Measurements from ENCODE around the gene HS3ST6. TPM values are rescaled to one million over a fixed set of nuclear protein-coding genes. Genes with fewer than 3 reads are reported as not detected.

Gene HS3ST6
- total and polyA plus RNA-seq, 2 experiments from 2014 or later: 0.41 TPM; not detected in 1

GRCh38 chr16:1926271-1926670, 8.1 kb upstream of the HS3ST6 start:
- Histone ChIP-seq H3K9me3 (ENCODE audit: low read depth) (no peaks in the 10 kb centered on the region), H3K4me1 (ENCODE audit: insufficient read depth) (peaks cover 15% of the 10 kb centered on the region), H3K4me2 (no peak overlapping the region), H3K4me3 (no peak overlapping the region), H3K27me3 (peaks cover 7% of the 10 kb centered on the region), H2AFZ (no peak overlapping the region), H3K79me2 (no peaks in the 10 kb centered on the region), H3K27ac (no peak overlapping the region), H3K9me2 (replicated peaks; ENCODE audit: insufficient read depth) (no peaks in the 10 kb centered on the region), H4K20me1 (ENCODE audit: insufficient read depth, poor library complexity, severe bottlenecking) (no peaks in the 10 kb centered on the region), H3K36me3 (replicated peaks; ENCODE audit: insufficient read depth, low read depth) (no peaks in the 10 kb centered on the region)
- 54% methylated on average over 9 of the region's 11 CpGs for WGBS (ENCODE audit: low lambda C conversion rate, missing lambda C conversion rate)
- TF ChIP-seq EZH2 (IDR thresholded peaks at IDR 0.05; ENCODE audit: borderline replicate concordance) (no peak), EZH2phosphoT487 (IDR thresholded peaks at IDR 0.05; ENCODE audit: low read depth, severe bottlenecking, unreplicated experiment) (no peak), CTCF (IDR thresholded peaks at IDR 0.05; ENCODE audit: poor library complexity) (no peak)
- no peak for DNase-seq (ENCODE audit: low spot score)

- no peaks in the 10 kb centered on the region for H3K9me2 ChIP-seq (replicated peaks; ENCODE audit: insufficient read depth)
- no peak overlapping the region for H3K4me3 ChIP-seq
- no peaks in the 10 kb centered on the region for H4K20me1 ChIP-seq (ENCODE audit: insufficient read depth, poor library complexity, severe bottlenecking)
- peaks cover 15% of the 10 kb centered on the region for H3K4me1 ChIP-seq (ENCODE audit: insufficient read depth)
- H2AFZ ChIP-seq: no peak overlapping the region
- peaks cover 26% of the 10 kb centered on the region for H3K27me3 ChIP-seq
- H3K27ac ChIP-seq: no peak overlapping the region
- H3K9me3 ChIP-seq (ENCODE audit: low read depth): no peaks in the 10 kb centered on the region
- no peaks in the 10 kb centered on the region for H3K36me3 ChIP-seq (replicated peaks; ENCODE audit: insufficient read depth, low read depth)
- peak overlapping the region; percentile 50 for H3K4me2 ChIP-seq
- TF ChIP-seq EZH2 (IDR thresholded peaks at IDR 0.05; ENCODE audit: borderline replicate concordance) (no peak), CTCF (IDR thresholded peaks at IDR 0.05; ENCODE audit: poor library complexity) (no peak), EZH2phosphoT487 (IDR thresholded peaks at IDR 0.05; ENCODE audit: low read depth, severe bottlenecking, unreplicated experiment) (no peak)
- 67% methylated on average over 5 of the region's 5 CpGs for WGBS (ENCODE audit: low lambda C conversion rate, missing lambda C conversion rate)
- no peak for DNase-seq (ENCODE audit: low spot score)
- H3K79me2 ChIP-seq: no peaks in the 10 kb centered on the region
Measured at GRCh38 chr16:1924095-1924494, 5.9 kb upstream of the HS3ST6 start.

GRCh38 chr16:1923299-1924034, 5.3 kb upstream of the HS3ST6 start:
- peak; percentile 85 for DNase-seq (ENCODE audit: low spot score)
- TF ChIP-seq CTCF (IDR thresholded peaks at IDR 0.05; ENCODE audit: poor library complexity) (peak; percentile 44), EZH2phosphoT487 (IDR thresholded peaks at IDR 0.05; ENCODE audit: low read depth, severe bottlenecking, unreplicated experiment) (no peak)
- WGBS (ENCODE audit: low lambda C conversion rate, missing lambda C conversion rate): 12% methylated on average over 22 of the region's 24 CpGs
- Histone ChIP-seq H3K27me3 (peaks cover 32% of the 10 kb centered on the region), H3K4me2 (peak overlapping the region; percentile 50), H4K20me1 (ENCODE audit: insufficient read depth, poor library complexity, severe bottlenecking) (no peaks in the 10 kb centered on the region), H2AFZ (peak overlapping the region; percentile 4), H3K79me2 (no peaks in the 10 kb centered on the region), H3K36me3 (replicated peaks; ENCODE audit: insufficient read depth, low read depth) (no peaks in the 10 kb centered on the region), H3K4me3 (no peak overlapping the region), H3K4me1 (ENCODE audit: insufficient read depth) (peaks cover 17% of the 10 kb centered on the region), H3K27ac (no peak overlapping the region), H3K9me2 (replicated peaks; ENCODE audit: insufficient read depth) (no peaks in the 10 kb centered on the region), H3K9me3 (ENCODE audit: low read depth) (no peaks in the 10 kb centered on the region)
